GM21526 (cell line): ENCODE data around the gene HLA-DQA2.
"Not testable (repeated sequence)": the region's sequence is repeated elsewhere in the genome, so short reads cannot be mapped to it uniquely, and the experiment has no call there.

Experiments
- ATAC-seq: cut with Tn5 transposase; IDR thresholded peaks from one replicate; pipeline ENCODE4 v1.9.1; 2021; ENCODE audit warnings: moderate library complexity; ENCODE audit not compliant: unreplicated experiment, low FRiP score

HLA-DQA2 gene

GRCh38 chr6:32741031-32741960 lies at the start of gene HLA-DQA2:
TSS of gene HLA-DQA2 (plus strand) at chr6:32741391. CDS start at chr6:32741444, 53 bp downstream.
- no peak for ATAC-seq

GRCh38 chr6:32692019-32692418 lies 49.2 kb upstream of the HLA-DQA2 start:
- no peak for ATAC-seq

GRCh38 chr6:32697031-32697430 lies 44.2 kb upstream of the HLA-DQA2 start:
- no peak for ATAC-seq

DNA sequence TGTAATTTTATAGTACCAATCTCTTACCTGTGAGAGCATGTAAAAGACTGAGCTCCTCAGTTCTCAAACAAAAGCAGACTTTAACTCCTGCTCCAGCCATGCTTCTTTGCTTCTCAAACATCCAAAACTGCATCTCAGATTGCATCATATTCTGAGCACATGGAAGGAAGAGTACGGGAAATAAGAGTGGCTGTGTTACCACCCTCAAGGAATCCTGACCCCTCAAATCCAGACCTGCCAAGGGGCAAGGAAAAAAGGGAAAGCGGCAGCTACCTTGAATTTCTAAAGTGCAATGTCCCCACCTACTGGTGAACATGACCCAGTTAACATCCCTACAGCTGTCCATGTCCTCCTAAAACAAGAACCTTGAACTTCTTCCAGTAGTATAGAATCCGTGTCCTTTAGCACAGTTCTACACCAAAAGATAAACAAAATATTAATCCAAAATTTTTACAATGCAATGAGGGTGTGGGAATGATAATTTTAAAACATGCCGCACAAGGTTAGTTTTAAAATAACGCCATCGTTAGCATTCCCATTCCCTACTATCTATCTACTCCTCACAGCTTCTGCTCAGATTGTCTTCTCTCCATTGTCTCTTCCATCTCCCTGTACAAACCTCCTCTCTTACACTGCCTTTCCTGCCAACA lies 40.7 kb upstream of the HLA-DQA2 start:
- ATAC-seq = no peak

GRCh38 chr6:32703347-32703746 lies 37.8 kb upstream of the HLA-DQA2 start:
- ATAC-seq = no peak

DNA sequence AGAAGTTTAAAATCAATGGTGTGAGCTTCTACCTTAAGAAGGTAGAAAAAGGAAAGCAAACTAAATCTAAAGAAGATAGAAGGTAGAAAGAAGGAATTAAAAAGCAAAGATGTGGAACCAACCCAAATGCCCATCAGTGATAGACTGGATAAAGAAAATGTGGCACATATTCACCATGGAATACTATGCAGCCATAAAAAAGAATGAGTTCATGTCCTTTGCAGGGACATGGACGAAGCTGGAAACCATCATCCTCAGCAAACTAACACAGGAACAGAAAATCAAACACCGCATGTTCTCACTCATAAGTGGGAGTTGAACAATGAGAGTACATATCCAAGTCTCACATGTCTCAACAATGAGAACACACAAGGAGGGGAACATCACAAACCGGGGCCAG lies 36.0 kb upstream of the HLA-DQA2 start:
- not testable (repeated sequence) for ATAC-seq

DNA sequence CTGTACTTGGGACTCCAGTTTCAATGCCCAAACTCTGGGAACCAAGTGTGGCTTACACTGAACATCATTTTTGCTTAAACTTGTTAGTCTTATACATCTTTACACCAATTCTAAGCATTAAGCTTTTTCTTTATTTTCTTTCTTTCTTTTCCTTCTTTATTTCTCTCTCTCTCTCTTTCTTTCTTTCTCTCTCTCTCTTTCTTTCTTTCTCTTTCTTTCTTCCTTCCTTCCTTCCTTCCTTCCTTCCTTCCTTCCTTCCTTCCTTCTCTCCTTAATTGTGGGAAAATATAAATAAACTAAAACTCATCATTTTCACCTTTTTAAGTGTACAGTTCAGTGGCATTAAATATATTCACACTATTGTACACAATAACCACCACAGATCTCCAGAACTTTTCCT lies 31.6 kb upstream of the HLA-DQA2 start:
- no peak for ATAC-seq

- no peak for ATAC-seq
These were observed 27.9 kb upstream of the HLA-DQA2 start for GRCh38 chr6:32713241-32713640.

- ATAC-seq = no peak
These were observed 24.8 kb upstream of the HLA-DQA2 start for GRCh38 chr6:32716396-32716795.

DNA sequence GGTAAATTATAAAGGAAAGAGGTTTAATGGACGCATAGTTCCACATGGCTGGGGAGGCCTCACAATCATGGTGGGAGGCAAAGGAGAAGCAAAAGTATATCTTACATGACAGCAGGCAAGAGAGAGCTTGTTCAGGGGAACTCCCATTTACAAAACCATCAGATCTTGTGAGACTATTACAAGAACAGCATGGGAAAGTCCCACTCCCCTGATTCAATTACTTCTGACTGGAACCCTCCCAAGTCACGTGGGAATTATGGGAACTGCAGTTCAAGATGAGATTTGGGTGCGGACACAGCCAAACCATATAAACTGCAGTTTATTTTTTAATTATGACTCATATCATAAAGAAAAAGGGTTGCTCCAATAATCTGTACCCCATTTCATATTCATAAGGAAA lies 22.3 kb upstream of the HLA-DQA2 start:
- ATAC-seq = no peak

- no peak for ATAC-seq
These were observed 3.1 kb upstream of the HLA-DQA2 start for GRCh38 chr6:32738126-32738525.

DNA sequence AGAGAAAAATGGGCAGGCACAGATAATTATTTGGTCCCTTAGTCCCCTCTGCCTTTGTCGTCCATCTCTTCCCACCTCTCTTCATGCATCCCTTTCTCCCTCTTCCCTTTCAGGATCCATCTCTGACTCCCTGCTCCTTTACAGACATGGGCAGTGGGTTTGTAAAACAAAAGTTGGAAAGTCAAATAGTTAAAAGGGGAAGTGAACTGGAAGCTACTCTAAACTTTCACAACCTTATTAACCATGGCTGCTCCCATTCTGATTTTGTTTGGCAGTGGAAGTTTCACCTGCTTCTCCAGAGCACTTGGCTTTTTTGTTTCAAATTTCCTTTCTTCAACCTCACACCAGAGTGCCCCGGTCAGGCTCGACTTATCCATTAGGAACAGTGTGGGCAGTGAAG lies 1.2 kb downstream of the HLA-DQA2 start:
- ATAC-seq = no peak

DNA sequence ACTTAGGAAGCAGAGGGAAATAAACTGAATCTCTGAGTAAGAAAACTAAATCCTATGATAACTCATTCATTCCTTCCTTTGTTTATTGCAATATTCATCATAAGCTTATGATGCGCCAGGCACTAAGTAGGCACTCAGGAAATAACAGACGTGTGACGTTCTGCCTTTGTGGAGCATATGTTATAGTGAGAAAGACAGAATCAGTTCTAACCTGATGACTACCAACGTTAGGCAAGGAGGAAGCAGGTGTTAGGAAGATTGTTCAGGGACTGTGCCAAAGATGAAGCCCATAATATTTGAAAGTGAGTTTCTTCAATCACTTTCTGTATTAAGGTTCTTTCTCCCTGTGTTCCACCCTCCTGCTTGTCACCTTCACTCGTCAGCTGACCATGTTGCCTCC lies 3.6 kb downstream of the HLA-DQA2 start:
- no peak for ATAC-seq

GRCh38 chr6:32745649-32746048 lies 4.5 kb downstream of the HLA-DQA2 start:
- ATAC-seq = not testable (repeated sequence)

DNA sequence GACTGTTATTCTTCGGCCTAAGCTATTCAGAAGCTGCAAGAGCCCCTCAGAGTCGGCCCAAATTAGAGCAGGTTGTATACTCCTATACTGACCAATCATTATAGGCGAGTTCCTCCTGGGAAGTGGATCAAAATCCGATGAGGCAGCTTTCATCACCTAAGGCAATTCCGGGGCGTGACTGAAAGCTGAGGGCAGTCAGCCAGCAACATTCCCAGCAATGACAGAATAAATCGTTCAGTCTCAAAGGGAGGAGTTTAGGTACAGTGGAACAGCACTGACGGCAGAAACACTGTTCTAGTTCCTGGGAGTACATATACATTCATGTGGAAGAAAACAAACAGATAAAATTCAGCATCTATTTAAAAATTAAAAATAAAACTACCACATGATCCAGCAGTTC lies 11.4 kb downstream of the HLA-DQA2 start:
- ATAC-seq = no peak

DNA sequence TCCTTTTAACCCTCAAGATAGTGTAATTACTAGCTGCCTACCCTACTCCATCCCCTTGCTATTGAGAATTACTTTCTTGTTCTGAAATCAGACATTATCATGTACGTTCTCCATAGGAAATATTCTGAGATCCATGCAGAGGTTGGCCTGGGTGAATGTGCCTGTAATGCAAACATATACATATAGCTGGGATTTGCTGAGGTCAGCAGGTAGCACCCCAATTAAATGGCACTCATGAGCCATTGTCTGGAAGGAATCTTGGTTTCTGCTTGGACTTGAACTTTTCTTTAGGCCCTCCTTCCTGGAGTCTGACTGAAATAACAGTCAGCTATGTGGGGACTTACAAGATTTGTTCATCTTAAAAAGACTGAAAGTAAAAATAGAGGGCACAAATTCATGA lies 18.5 kb downstream of the HLA-DQA2 start:
- no peak for ATAC-seq

GRCh38 chr6:32761072-32761471 lies 19.9 kb downstream of the HLA-DQA2 start:
- ATAC-seq = no peak

DNA sequence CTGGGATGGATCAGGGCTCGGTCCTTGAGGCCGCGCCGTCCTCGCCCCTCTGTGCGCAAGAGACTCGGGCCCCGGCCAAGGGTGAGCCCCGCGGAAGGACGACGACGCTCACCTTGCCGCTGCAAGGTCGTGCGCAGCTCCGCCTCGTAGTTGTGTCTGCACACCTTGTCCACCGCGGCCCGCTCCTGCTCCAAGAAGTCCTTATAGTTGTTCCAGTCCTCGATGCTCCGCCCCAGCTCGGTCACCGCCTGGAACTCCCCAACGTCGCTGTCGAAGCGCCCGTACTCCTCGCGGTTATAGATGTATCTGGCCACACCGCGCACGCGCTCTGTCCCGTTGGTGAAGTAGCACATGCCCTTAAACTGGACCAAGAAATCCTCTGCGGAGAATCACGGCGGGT lies 20.4 kb downstream of the HLA-DQA2 start:
- ATAC-seq = no peak

DNA sequence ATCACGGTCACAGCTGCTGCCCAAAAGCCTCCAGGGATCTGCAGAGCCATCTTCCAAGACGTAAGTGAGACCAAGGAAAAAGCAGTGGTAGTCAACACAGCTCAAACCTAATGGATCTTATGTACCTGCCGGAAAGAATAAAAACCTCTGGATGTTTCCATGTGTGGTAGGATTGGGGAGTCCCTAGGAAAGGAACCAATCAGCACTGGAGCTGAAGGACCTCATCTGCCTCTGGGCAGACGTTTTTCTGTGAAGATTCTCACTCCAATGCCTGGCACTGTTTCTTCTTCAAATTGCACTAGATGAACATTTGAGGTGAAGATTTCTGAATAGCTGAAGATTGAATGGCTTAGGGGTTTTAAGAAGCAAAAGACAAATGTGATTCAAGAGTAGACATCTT lies 22.2 kb downstream of the HLA-DQA2 start, which contains the start of gene HLA-DQB2:
Gene HLA-DQB2, minus strand, starts transcription at position 112 of the 400 bp plus-strand sequence. Its CDS starts 62 bp downstream, at position 50.
- no peak for ATAC-seq

GRCh38 chr6:32764048-32764447 lies 22.9 kb downstream of the HLA-DQA2 start:
- no peak for ATAC-seq

DNA sequence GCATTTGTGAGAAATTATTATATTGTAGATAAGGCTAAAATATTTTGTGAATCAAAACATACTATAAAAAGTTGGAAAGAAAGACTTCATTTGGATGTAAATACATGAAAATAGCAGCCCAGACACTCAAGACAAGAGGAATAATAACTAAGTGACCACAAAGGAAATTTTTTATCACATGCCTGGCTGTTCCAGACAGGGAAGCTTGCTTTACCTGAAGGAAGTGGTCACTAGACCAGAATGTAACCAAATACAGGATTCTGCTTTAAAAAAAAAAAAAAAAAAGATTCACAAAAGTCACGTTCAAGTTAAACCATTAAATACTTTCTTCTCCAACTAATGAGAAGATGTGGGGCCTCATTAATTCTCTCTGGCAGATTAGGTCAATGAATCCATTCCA lies 31.5 kb downstream of the HLA-DQA2 start:
- no peak for ATAC-seq

DNA sequence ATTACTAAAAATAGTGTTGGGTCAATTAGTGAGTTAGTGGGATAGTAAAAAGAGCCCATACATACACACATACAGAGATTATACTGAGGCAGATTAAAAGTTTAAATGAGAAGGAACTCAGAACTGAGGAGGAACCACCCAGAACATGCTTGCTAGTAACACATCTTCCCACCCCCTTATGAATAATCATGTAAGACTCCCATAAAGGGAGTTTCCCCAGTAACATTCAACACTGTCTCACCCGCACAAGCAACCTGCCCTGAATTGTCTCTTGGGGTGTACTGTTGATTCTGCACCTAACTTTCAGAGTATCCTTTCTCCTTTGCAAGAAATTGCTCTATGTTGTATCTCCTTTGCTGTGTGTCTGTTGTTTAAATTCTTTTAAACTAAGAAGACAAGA lies 33.2 kb downstream of the HLA-DQA2 start:
- no peak for ATAC-seq
